ENCODE measurements around the gene EYA2. TPM values are rescaled to one million over a fixed set of nuclear protein-coding genes. Genes with fewer than 3 reads are reported as not detected.

Gene EYA2
- total and polyA plus RNA-seq, 2 of the 4 experiments (the other 2 are of a cell fraction), result 2.3 to 5.4 TPM

GRCh38 chr20:47115694-47116093 is 221.1 kb downstream of the EYA2 start:
- Histone ChIP-seq H3K9me1 (ENCODE audit: insufficient read depth, low read length) (peaks cover 16% of the 10 kb centered on the region), H3K18ac (ENCODE audit: low read depth, low read length) (no peak overlapping the region), H2BK120ac (ENCODE audit: low read depth, low read length) (no peak overlapping the region), H2AK5ac (ENCODE audit: low read depth, low read length) (peak overlapping the region; percentile 62), H3K56ac (ENCODE audit: extremely low read depth, insufficient read depth, low read length) (no peak overlapping the region), H4K20me1 (ENCODE audit: insufficient read depth, low read length) (no peaks in the 10 kb centered on the region), H3K4me3 (ENCODE audit: insufficient read depth, low read depth, low read length) (no peak overlapping the region), H3K79me1 (ENCODE audit: low read depth in 1 of 2, low read length in 2 of 2) (no peaks in the 10 kb centered on the region), H2BK5ac (ENCODE audit: low read depth, low read length, poor library complexity, severe bottlenecking) (no peak overlapping the region), H3K27ac (ENCODE audit: insufficient read depth, low read length) (no peak overlapping the region), H2BK15ac (ENCODE audit: low read depth, low read length) (no peak overlapping the region; the same call in 2 of the 3 replicates), H3K27me3 (ENCODE audit: control insufficient read depth, insufficient read depth, low read length) (no peaks in the 10 kb centered on the region), H3K14ac (replicated peaks; ENCODE audit: low read depth, low read length) (no peak overlapping the region), H3K4ac (ENCODE audit: low read depth, low read length) (no peak overlapping the region), H3K36me3 (ENCODE audit: control insufficient read depth, insufficient read depth, low read length) (no peaks in the 10 kb centered on the region), H3K9me3 (ENCODE audit: control insufficient read depth, insufficient read depth, low read length) (peaks cover 5% of the 10 kb centered on the region), H4K8ac (ENCODE audit: low read depth in 2 of 2, low read length in 2 of 2) (no peak overlapping the region), H3K4me1 (ENCODE audit: control insufficient read depth, insufficient read depth, low read length) (peaks cover 24% of the 10 kb centered on the region), H3K9ac (ENCODE audit: low read depth, low read length) (no peak overlapping the region), H2AK9ac (replicated peaks; ENCODE audit: low read depth, low read length, poor library complexity) (no peak overlapping the region), H2BK20ac (ENCODE audit: low read depth, low read length) (no peak overlapping the region), H3K23ac (ENCODE audit: low read depth, low read length) (no peak overlapping the region), H3K4me2 (ENCODE audit: low read depth, low read length) (no peak overlapping the region), H4K5ac (ENCODE audit: low read depth, low read length) (no peak overlapping the region), H2AFZ (replicated peaks; ENCODE audit: low read length, poor library complexity) (no peak overlapping the region), H4K91ac (ENCODE audit: insufficient read depth, low read depth, low read length) (no peak overlapping the region)
- ATAC-seq (ENCODE audit: low read depth), result no peak
- in situ Hi-C loops (cut with MboI; ENCODE audit: low sequenced_read_pairs) (no loop called here), intact Hi-C loops (cut with micrococcal nuclease) (loop anchor here (10.0 kb wide), 1 partner anchor 91 kb away; no protein-coding TSS in a partner anchor), dilution Hi-C loops (cut with HindIII; ENCODE audit: low sequenced_read_pairs, unreplicated experiment) (no loop called here)
- CTCF ChIA-PET, result no interaction called here
- no peak for TF ChIP-seq CEBPB (IDR thresholded peaks at IDR 0.05; ENCODE audit: low read depth, low read length)
- BruUV-seq (replicated peaks), result no TSS peak
- WGBS, 2 experiments (ENCODE audit: extremely low coverage in 2 of 2, insufficient read length in 1 of 2), result 100% methylated on average over 2 of the region's 4 CpGs; no CpG with 5 or more reads in 1 of the 2 experiments
- POLR2A ChIA-PET (ENCODE audit: unreplicated experiment), result no interaction called here
- DNase-seq, result no peak

All from IMR-90 (cell line).